GM23338 (cell line): ENCODE results near the gene PHF23. TPM values are rescaled to one million over a fixed set of nuclear protein-coding genes. Genes with fewer than 3 reads are reported as not detected.

Source experiments
- ATAC-seq: fragments of 200-7000 bp; cut with Tn5 transposase; 3 replicates; pipeline ENCODE4 v1.9.1; 2020
- DNase-seq: peaks from one replicate; pipeline ENCODE4 v3.0.0-alpha.2; 2015; ENCODE audit warnings: low spot score
- H2AFZ ChIP-seq: fragments of 200-600 bp; sonication (generic); 2 replicates; pipeline ENCODE4 v1.8.0; 2016; ENCODE audit warnings: antibody characterized with exemption, mild to moderate bottlenecking, moderate library complexity
- H3F3A ChIP-seq: fragments of 200-600 bp; sonication (generic); replicated peaks from 2 replicates; pipeline ENCODE4 v1.8.0; 2017; ENCODE audit warnings: antibody characterized with exemption, mixed run types, low read depth
- H3K27ac ChIP-seq: fragments of 200-600 bp; sonication (generic); 2 replicates; pipeline ENCODE4 v1.6.1; 2016; ENCODE audit warnings: low read depth
- H3K27me3 ChIP-seq: fragments of 200-600 bp; sonication (generic); 2 replicates; pipeline ENCODE4 v1.8.0; 2016; ENCODE audit warnings: mild to moderate bottlenecking, mixed run types, moderate library complexity; ENCODE audit not compliant: insufficient read depth
- H3K36me3 ChIP-seq: fragments of 200-600 bp; sonication (generic); 2 replicates; pipeline ENCODE4 v1.8.0; 2016; ENCODE audit warnings: mild to moderate bottlenecking; ENCODE audit not compliant: insufficient read depth
- H3K4me1 ChIP-seq: fragments of 200-600 bp; sonication (generic); 2 replicates; pipeline ENCODE4 v1.8.0; 2016; ENCODE audit warnings: mild to moderate bottlenecking, moderate library complexity; ENCODE audit not compliant: insufficient read depth
- H3K4me2 ChIP-seq: fragments of 200-600 bp; sonication (generic); 2 replicates; pipeline ENCODE4 v1.7.1; 2017; ENCODE audit warnings: mixed run types
- H3K4me3 ChIP-seq: fragments of 200-600 bp; sonication (generic); 2 replicates; pipeline ENCODE4 v1.6.1; 2016; ENCODE audit warnings: mixed run types
- H3K79me2 ChIP-seq: fragments of 200-600 bp; sonication (generic); replicated peaks from 2 replicates; pipeline ENCODE4 v1.8.0; 2017; ENCODE audit warnings: mild to moderate bottlenecking; ENCODE audit not compliant: insufficient read depth
- H3K9me2 ChIP-seq: fragments of 200-600 bp; sonication (generic); 2 replicates; pipeline ENCODE4 v1.8.0; 2017; ENCODE audit not compliant: insufficient read depth
- H4K20me1 ChIP-seq: fragments of 200-600 bp; sonication (generic); replicated peaks from 2 replicates; pipeline ENCODE4 v1.8.0; 2017; ENCODE audit warnings: mild to moderate bottlenecking; ENCODE audit not compliant: insufficient read depth
- H3K27ac Mint-ChIP-seq: 2 replicates; pipeline ENCODE4 v1.8.0; 2020; ENCODE audit warnings: inconsistent platforms, mild to moderate bottlenecking, moderate library complexity, mixed read lengths
- H3K27me3 Mint-ChIP-seq: 3 replicates; pipeline ENCODE4 v1.8.0; 2022; ENCODE audit warnings: low read depth, mild to moderate bottlenecking, moderate library complexity, mixed read lengths, inconsistent platforms; ENCODE audit not compliant: insufficient read depth, poor library complexity
- H3K36me3 Mint-ChIP-seq: 3 replicates; pipeline ENCODE4 v1.8.0; 2021; ENCODE audit warnings: low read depth, mild to moderate bottlenecking, inconsistent platforms, moderate library complexity, mixed read lengths
- H3K4me1 Mint-ChIP-seq: 3 replicates; pipeline ENCODE4 v1.8.0; 2020; ENCODE audit warnings: mild to moderate bottlenecking, inconsistent platforms, mixed read lengths
- H3K4me3 Mint-ChIP-seq: 3 replicates; pipeline ENCODE4 v1.8.0; 2021; ENCODE audit warnings: moderate library complexity, mild to moderate bottlenecking, inconsistent platforms, mixed read lengths
- H3K9me3 Mint-ChIP-seq: 3 replicates; pipeline ENCODE4 v1.8.0; 2020; ENCODE audit warnings: moderate library complexity, mild to moderate bottlenecking, inconsistent platforms, mixed read lengths
- CREB1 ChIP-seq: fragments of 250-450 bp; sonication (Bioruptor Pico); IDR thresholded peaks from 2 replicates; pipeline ENCODE4 v1.5.0; 2020; ENCODE audit warnings: low read depth, mild to moderate bottlenecking, moderate library complexity
- CTCF ChIP-seq, 2 experiments: fragments of 200-600 bp in 1 of 2; sonication (generic) in 1 of 2; conservative IDR thresholded peaks; 2 replicates each; pipeline versions ENCODE4 v1.5.1 to v1.6.1; 2016 to 2017; ENCODE audit warnings: antibody characterized with exemption in 2 of 2, low read depth in 2 of 2, mild to moderate bottlenecking in 2 of 2, moderate library complexity in 1 of 2
- ETS1 ChIP-seq: IDR thresholded peaks from 2 replicates; pipeline ENCODE4 v1.6.1; 2016; ENCODE audit warnings: antibody characterized with exemption
- EZH2 ChIP-seq: fragments of 200-600 bp; sonication (generic); IDR thresholded peaks from one replicate; pipeline ENCODE4 v1.8.0; 2017; ENCODE audit warnings: antibody characterized with exemption, mild to moderate bottlenecking, low read depth; ENCODE audit not compliant: unreplicated experiment
- EZH2phosphoT487 ChIP-seq: fragments of 200-600 bp; sonication (generic); IDR thresholded peaks from one replicate; pipeline ENCODE4 v1.8.1; 2018; ENCODE audit warnings: antibody characterized with exemption; ENCODE audit not compliant: unreplicated experiment
- JUNB ChIP-seq: IDR thresholded peaks from one replicate; pipeline ENCODE4 v1.6.1; 2016; ENCODE audit warnings: antibody characterized with exemption; ENCODE audit not compliant: unreplicated experiment
- NANOG ChIP-seq: IDR thresholded peaks from 2 replicates; pipeline ENCODE4 v1.6.1; 2016; ENCODE audit warnings: antibody characterized with exemption, borderline replicate concordance
- POLR2AphosphoS5 ChIP-seq: IDR thresholded peaks from 2 replicates; pipeline ENCODE4 v1.6.1; 2016; ENCODE audit warnings: antibody characterized with exemption, low read depth
- REST ChIP-seq: IDR thresholded peaks from one replicate; pipeline ENCODE4 v1.6.1; 2018; ENCODE audit warnings: antibody characterized with exemption; ENCODE audit not compliant: unreplicated experiment
- STAT1 ChIP-seq: IDR thresholded peaks from one replicate; pipeline ENCODE4 v1.6.1; 2016; ENCODE audit warnings: antibody characterized with exemption; ENCODE audit not compliant: unreplicated experiment
- ZNF114 ChIP-seq: fragments of 250-450 bp; sonication (Bioruptor Pico); IDR thresholded peaks from 2 replicates; pipeline ENCODE4 v1.5.0; 2020; ENCODE audit warnings: mild to moderate bottlenecking, moderate library complexity
- ZNF331 ChIP-seq: fragments of 250-450 bp; sonication (Bioruptor Pico); IDR thresholded peaks from 2 replicates; pipeline ENCODE4 v1.5.0; 2020; ENCODE audit warnings: low read depth, mild to moderate bottlenecking, moderate library complexity
- ZNF462 ChIP-seq: fragments of 250-450 bp; sonication (Bioruptor Pico); IDR thresholded peaks from 2 replicates; pipeline ENCODE4 v1.5.0; 2020; ENCODE audit warnings: mild to moderate bottlenecking, moderate library complexity
- polyA plus RNA-seq: library from polyadenylated mRNA; unstranded; fragments of >200 nt; fragmentation: Nextera tagmentation; extraction: Ambion mirVana; gene quantifications from 2 replicates; pipeline ENCODE4 v1.2.1, GENCODE V29; 2016
- total RNA-seq: library from RNA; depleted of rRNA; stranded (reverse); fragments of >200 nt; shearing (Covaris generic); gene quantifications from 2 replicates; pipeline ENCODE4 v1.2.3, GENCODE V29; 2014

PHF23 gene
- total and polyA plus RNA-seq, 2 experiments from 2014 or later: 35.4 to 51.0 TPM

- H3K27ac Mint-ChIP-seq: peak overlapping the region; percentile 97
- no peak for TF ChIP-seq ZNF462 (CRISPR knock-in tag)
- no peak for TF ChIP-seq EZH2phosphoT487
- no peak for TF ChIP-seq EZH2
- TF ChIP-seq JUNB: no peak
- TF ChIP-seq REST: no peak
- no peak for TF ChIP-seq POLR2AphosphoS5
- TF ChIP-seq ZNF114 (CRISPR knock-in tag): no peak
- no peak for TF ChIP-seq CREB1
- TF ChIP-seq STAT1: no peak
- TF ChIP-seq ZNF331 (CRISPR knock-in tag): no peak
- no peak for TF ChIP-seq CTCF (conservative IDR thresholded peaks at IDR 0.05; ENCODE audit: low read depth in 2 of 2)
- TF ChIP-seq NANOG: no peak
- no peak for TF ChIP-seq ETS1
- no peaks in the 10 kb centered on the region for H3K27me3 ChIP-seq
- H3F3A ChIP-seq: peaks cover 22% of the 10 kb centered on the region
- H4K20me1 ChIP-seq: peaks cover 15% of the 10 kb centered on the region; the same call in 1 of the 2 replicates
- no peaks in the 10 kb centered on the region; the same call in 2 of the 3 replicates for H3K9me3 Mint-ChIP-seq
- H3K4me2 ChIP-seq: peak overlapping the region; percentile 100
- H3K4me1 ChIP-seq: peaks cover 13% of the 10 kb centered on the region
- H3K36me3 ChIP-seq: peaks cover 9% of the 10 kb centered on the region
- H3K4me3 Mint-ChIP-seq: peak overlapping the region; percentile 91
- peak overlapping the region; percentile 99 for H3K4me3 ChIP-seq
- H3K27ac ChIP-seq: peak overlapping the region; percentile 99
- no peaks in the 10 kb centered on the region for H3K9me2 ChIP-seq
- no peak for ATAC-seq
- DNase-seq: peak; percentile 33
- H3K36me3 Mint-ChIP-seq: peaks cover 19% of the 10 kb centered on the region
- peaks cover 27% of the 10 kb centered on the region for H3K27me3 Mint-ChIP-seq
- H3K79me2 ChIP-seq: peaks cover 24% of the 10 kb centered on the region
- H2AFZ ChIP-seq: peak overlapping the region; percentile 100
- H3K4me1 Mint-ChIP-seq: peaks cover 35% of the 10 kb centered on the region
Observed at GRCh38 chr17:7263801-7264078, 24.5 kb upstream of the PHF23 start.
